ENCODE data around the gene ISM1. TPM values are rescaled to one million over a fixed set of nuclear protein-coding genes. Genes with fewer than 3 reads are reported as not detected.

The ISM1 gene
- total RNA-seq, 2 donors from 2014 or later = 25.8 to 42.7 TPM

DNA sequence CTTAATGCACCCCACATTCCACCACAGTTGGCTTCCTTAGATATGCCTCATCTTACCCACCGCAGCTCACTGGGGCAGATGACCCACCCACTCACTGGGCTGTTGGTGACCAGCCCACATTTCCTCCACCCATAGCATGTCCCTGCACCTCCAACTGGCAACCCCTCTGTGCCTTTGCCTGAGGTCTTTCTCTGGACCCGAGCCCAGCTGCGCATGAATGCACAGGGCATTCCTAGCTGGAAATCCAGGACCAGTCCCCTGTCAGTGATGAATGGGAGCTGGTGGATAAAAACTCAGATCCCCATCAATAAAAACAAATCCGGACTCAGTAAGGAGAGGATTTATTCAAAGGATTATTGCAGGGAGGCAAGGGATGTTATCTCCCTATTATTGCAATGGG is 75.0 kb downstream of the ISM1 start:
- intact Hi-C loops (cut with DNase I) = loop anchor here in 1 of 2 donors (10.0 kb wide), 1 partner anchor 1621 kb away; no protein-coding TSS in a partner anchor
- DNase-seq (ENCODE audit: low spot score) = no peak

DNA sequence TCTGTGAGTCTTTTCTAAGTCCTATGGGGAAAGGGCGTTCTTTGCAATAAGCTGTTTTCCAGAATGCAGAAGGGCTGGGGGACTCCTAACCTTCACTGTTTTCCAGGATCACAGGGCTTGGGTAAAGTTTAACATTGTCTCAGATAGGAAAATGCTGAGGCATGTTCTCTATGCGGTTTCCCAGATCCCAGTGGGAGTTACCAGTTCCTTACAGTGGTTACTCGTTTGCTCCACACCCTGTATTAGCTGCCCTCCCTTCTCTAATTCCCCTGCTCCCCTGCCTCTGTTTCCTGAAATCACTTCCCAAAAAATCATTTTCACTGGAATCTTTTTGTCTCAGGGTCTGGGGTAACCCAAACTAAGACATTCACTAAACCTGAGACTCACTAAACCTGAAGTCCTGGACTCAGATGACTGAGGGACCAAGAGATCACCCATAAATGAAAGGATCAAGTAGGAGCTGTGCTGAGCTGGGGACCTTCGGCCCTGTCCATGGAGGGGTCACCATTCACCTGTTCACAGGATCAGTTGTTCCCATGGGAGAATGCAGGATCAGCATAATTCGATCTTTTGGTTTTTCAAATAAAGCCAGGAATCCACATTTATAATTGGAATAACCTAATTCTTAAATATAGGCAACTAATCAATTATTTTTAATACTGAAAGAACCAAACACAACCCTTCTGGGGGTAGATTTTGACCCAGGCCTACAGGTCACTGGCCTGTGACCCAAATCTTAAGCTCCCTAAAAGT is 76.2 kb downstream of the ISM1 start:
- intact Hi-C loops (cut with DNase I) = loop anchor here in 1 of 2 donors (10.0 kb wide), 1 partner anchor 1623 kb away; no protein-coding TSS in a partner anchor
- DNase-seq (ENCODE audit: low spot score) = no peak

DNA sequence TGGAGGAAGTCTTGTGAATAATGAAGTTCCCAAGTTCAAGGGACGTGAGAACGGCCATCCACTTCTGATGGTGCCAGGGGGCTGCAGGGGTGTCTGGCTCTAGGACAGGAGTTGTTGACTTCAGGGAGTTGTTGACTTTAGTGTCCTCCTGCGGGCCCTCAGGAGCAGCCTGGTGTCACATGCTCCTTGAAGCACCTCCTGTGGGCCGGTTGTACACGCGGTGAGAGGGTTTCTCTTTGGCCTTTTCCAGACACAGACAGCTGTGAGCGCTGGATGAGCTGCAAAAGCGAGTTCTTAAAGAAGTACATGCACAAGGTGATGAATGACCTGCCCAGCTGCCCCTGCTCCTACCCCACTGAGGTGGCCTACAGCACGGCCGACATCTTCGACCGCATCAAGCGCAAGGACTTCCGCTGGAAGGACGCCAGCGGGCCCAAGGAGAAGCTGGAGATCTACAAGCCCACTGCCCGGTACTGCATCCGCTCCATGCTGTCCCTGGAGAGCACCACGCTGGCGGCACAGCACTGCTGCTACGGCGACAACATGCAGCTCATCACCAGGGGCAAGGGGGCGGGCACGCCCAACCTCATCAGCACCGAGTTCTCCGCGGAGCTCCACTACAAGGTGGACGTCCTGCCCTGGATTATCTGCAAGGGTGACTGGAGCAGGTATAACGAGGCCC is 77.8 kb downstream of the ISM1 start:
- DNase-seq (ENCODE audit: low spot score) = no peak
- intact Hi-C loops (cut with DNase I) = loop anchor here in 1 of 2 donors (10.0 kb wide), 1 partner anchor 1624 kb away; no protein-coding TSS in a partner anchor

DNA sequence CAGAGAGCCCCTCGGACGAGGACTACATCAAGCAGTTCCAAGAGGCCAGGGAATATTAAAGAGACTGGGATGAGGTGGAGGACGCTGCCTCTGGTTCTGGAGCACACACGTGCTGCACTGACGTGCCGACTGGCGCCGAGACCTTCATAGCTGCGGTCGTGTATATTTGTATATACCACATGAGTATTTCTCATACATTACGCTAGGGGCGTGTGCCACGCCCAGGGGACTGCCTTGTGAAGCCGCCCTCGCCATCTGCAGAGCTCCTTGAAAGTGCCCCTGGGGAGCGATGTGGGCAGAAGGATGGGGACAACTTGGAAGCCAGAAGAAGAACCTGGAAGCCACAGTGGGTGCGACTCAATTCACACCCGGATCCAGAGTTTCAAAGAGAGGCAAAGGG is 78.3 kb downstream of the ISM1 start:
- intact Hi-C loops (cut with DNase I) = loop anchor here in 1 of 2 donors (10.0 kb wide), 1 partner anchor 1625 kb away; no protein-coding TSS in a partner anchor

DNA sequence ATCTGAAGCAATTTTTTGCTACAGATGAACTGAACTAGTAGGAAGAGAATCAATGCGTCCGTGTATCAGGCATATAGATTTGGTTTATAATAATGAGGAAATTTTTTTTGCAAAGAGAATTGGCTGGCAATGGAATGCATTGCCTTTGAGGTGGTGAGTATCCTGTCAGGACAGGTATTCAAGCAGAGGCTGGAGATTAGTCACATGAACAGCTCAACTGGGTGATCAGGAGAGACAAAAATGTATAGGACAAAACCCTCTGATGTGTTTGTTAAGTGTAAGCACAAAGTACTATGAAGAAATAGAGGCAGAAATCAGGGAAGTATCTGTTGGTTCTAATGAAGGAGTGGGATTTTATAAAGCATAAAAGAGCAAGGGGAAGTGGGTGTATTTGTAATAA is 80.5 kb downstream of the ISM1 start:
- no peak for DNase-seq (ENCODE audit: low spot score)
- intact Hi-C loops (cut with DNase I) = no loop called here

More for the DNA sequence above, 78.3 kb downstream of the ISM1 start:
- DNase-seq (ENCODE audit: low spot score) = no peak

DNA sequence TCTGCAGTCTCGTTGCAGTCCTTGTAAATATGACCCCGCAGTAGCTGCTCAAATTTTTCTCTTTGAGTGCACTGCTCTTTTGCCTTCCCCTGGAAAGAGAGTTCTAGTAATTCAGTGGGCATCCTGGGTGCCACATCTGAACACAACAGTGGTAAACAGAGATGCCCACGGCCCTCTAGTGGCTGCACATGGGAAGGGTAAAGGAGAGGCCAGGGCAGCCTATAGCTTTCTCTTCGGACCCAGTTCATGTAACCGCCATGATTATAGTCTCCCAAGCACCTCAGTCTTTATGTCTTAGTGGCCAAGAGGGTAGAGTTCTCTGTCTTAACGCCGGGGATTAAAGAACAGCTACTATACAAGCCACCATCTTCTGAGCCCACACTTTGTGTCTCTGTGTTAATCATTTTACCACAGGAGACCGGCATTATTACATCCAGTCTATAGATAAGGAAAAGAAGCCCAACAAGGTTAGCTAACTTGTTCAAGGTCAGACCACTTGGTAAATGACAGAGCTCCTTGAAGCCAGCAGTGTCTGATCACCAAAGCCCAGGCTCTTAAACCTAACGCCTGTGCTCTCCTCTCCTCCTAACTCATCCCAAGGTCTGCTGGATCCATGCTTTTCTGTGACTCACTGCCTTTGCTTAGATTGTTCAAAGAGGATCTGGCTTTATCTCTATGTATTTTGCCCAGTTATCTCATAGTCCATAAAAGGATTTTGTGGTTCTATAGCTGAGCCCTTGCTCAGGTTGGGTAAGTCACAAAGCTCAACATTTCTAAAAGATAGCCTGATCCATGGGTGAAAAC is 81.8 kb downstream of the ISM1 start:
- DNase-seq (ENCODE audit: low spot score) = no peak
- intact Hi-C loops (cut with DNase I) = no loop called here

DNA sequence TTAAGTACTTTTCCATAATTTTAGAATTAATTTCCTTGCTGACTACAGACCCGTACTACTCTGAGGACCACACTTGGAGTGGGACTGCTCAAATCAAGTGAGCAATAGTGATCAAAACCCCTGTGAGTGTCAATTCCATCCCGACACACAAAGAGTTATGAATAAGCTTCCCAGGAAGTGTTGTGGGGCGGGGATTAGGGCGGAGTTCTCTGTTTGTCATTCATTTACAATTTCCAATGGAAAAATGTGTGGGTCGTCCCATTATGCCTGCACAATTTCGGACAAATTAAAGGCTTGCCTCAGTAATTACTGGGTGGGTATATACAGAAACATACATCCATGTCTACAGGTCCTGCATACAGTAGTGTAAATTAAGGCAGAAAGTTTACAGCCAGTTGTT is 84.2 kb downstream of the ISM1 start:
- intact Hi-C loops (cut with DNase I) = no loop called here
- DNase-seq (ENCODE audit: low spot score) = no peak

DNA sequence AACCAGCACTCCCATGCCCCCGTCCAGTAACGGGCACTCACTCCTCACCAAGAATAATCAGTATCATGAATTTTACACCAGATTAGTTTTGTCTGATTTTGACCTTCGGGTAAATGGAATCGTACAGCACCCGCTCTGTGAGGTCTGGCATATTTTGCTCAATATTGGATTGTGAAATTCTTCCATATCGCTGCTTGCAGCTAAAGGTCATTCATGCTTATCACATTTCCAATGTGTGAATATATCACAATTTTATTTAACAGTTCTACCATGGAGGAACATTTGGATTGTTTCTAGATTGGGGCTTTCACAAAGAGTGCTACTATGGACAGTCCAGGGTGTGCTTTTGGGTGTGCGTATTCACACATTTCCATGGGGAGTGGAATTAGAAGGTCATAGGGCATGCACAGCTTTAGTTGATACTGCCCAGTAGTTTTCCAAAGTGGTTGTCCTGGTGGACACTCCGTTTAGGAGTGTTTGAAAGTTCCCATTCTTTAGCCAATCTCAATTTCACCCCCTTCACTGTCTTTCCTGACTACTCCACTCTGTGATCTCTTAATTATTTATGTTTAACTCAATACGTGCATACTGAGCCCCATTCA is 86.6 kb downstream of the ISM1 start:
- intact Hi-C loops (cut with DNase I) = no loop called here
- no peak for DNase-seq (ENCODE audit: low spot score)

DNA sequence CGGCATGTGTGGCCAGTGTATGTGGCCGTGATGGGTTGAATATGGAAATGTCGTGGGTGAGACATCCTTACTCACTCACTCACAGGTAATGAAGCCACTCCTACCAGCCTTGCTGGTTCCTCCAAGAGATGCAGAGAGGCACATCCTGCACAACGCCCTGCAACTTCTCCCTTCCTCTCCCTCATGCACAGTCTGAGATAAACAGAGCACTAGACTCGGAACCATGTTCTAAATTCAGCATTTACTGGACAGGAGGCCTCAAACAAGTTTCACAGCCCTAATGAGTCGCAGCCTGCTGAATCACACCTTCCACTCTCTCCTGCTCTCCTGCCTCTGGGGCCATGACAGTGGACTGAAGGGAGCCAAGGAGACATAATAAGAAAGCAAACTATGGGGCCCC is 91.2 kb downstream of the ISM1 start:
- intact Hi-C loops (cut with DNase I) = no loop called here
- no peak for DNase-seq (ENCODE audit: low spot score)

DNA sequence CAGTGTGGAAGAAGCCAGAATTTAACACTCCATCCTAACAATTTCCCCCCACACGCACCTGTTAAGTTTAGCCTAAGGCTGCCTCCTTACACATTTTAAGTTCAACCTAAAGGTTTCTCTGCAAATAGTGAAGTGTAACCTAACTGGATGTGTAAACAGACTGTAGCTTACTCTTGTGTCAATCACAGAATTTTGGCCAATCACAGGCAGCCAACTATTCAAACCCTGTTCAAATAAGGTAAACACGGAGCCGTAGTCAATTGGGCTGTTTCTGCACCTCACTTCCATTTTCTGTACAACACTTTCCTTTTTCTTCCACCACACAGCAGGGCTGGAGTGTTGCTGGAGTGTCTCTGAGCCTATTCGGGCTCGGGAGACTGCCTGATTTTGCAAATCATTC is 92.1 kb downstream of the ISM1 start:
- DNase-seq (ENCODE audit: low spot score) = no peak
- intact Hi-C loops (cut with DNase I) = no loop called here

DNA sequence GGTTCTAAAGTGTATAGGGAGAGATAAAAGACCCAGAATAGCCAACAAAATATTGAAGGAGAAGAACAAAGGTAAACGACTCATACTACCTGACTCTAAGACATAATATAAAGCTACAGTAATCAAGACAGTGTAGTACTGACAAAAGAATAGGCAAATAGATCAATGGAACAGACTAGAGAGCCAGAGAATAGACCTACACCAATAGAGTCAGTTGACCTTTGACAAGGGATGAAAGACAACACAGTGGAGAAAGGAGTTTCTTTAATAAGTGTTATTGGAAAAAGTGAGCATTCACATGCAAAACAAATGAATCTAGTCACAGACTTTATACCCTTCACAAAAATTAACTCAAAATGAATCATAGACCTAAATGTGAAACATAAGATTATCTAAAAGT is 96.4 kb downstream of the ISM1 start:
- DNase-seq (ENCODE audit: low spot score) = no peak
- intact Hi-C loops (cut with DNase I) = no loop called here

DNA sequence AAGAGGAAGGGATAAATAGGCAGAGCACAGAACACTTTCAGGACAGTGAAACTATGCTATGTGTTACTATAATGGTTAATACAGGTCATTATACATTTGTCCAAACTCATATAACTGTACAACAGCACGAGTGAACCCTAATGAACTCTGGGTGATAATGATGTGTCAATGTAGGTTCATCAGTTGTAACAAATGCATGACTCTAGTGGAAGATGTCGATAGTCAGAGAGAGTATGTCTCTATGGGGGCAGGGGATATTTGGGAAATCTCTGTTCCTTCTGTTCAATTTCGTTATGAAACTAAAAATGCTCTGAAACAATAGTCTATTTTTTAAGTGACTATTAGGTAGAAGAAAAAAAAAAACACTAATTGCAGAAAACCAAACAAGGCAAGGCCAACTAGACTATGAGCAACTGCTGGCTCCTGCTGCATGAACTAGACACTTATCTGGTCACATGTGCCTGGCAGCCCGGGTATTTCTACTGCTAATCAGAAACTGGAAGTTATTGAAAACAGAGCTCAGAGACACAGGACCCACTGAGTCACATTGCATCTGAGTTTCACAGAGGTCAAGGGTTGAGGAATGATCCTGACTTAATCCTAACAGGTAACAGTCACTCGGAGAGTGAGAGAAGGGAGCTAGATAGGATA is 97.9 kb downstream of the ISM1 start:
- intact Hi-C loops (cut with DNase I) = no loop called here

DNA sequence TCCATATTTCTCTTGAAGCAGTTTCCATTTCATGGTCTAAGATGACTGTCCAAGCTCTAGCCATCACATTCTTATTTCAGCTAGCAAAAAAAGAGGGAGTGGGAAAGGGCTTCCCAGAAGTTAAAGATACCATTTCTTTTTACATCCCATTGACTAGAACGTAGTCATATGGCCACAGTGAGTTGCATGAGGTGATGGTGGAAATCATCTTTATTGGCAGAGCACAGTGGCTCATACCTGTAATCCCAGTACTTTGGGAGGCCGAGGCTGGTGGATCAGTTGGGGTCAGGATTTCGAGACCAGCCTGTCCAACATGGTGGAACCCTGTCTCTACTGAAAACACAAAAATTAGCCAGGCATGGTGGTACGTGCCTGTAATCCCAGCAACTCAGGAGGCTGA is 99.6 kb downstream of the ISM1 start:
- no peak for DNase-seq (ENCODE audit: low spot score)
- intact Hi-C loops (cut with DNase I) = no loop called here

More for the DNA sequence above, 97.9 kb downstream of the ISM1 start:
- DNase-seq (ENCODE audit: low spot score) = no peak

DNA sequence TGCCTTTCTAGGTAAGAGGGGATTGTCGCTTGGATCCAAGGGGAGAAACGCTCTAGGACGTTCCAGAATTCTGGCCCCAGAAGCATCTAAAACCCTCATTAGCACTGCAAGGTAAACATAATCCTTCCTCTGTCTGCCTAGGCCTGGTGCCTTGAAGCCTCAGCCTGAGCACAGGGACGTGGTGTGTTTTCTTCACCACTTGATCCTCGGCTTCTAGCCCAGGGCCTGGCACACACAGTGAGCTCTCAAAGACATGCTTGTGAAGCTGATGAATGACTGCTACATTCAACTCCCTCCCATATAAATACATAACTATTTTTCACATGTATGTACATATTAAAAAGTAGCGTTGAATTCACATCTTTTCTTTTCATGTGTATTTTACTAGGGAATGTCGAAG is 100.3 kb downstream of the ISM1 start:
- intact Hi-C loops (cut with DNase I) = no loop called here
- DNase-seq (ENCODE audit: low spot score) = no peak

DNA sequence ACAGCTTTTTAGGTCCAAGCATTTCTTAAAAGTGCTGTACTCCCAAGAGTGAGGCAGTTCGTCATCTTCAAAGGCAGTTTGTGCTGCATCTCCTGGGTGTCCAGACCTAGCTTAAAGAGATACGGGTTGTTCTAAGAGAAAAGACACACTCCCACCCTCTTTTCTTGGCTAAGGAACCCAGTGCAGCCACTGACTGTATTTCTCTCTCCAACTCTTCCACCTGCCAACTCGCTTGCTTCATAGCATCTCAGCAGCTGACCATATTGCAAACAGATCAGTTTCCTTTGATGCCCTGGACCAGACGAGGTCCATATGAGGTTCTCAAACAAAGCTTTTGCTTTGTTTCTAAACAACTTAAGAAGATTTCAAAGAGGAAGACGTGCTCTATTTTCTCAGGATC is 101.1 kb downstream of the ISM1 start:
- intact Hi-C loops (cut with DNase I) = no loop called here
- no peak for DNase-seq (ENCODE audit: low spot score)

DNA sequence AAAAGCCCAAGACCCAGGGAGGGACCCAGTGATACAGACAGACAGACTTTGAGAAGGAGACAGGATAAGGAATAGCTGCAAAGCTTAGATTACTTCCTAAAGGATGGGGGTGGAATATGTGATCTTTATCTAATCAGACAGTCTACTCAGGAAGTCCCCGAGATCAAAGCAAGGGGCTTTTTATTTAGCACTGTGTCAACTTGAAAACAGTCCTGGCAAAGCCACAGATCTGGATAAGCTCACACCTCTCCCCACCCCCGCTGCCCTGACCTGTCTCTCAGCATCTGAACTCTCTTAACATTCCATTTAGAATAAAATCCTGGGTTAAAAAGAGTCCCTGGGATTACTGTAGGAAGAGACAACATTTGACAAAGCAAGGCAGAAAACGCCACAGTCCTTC is 101.5 kb downstream of the ISM1 start:
- intact Hi-C loops (cut with DNase I) = no loop called here
- DNase-seq (ENCODE audit: low spot score) = no peak

DNA sequence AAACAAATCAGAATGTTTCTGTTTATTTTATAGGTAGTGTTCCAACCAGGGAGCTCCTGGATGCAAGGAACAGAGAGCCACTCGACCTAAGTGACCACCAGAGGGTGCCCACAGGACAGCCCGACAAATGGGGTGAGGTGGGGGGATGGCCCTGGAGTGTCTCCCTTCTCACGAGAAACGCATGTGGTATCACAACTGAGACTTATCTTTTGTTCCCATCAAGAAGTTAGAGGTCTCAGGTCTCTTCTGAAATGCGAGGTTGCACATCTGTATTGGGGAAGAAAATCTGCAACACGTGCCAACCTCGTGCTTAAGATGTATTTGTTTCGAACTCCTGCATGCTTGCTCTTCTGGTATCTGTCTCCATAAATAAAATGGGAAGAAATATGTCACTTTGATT is 104.0 kb downstream of the ISM1 start:
- intact Hi-C loops (cut with DNase I) = no loop called here
- DNase-seq (ENCODE audit: low spot score) = no peak

DNA sequence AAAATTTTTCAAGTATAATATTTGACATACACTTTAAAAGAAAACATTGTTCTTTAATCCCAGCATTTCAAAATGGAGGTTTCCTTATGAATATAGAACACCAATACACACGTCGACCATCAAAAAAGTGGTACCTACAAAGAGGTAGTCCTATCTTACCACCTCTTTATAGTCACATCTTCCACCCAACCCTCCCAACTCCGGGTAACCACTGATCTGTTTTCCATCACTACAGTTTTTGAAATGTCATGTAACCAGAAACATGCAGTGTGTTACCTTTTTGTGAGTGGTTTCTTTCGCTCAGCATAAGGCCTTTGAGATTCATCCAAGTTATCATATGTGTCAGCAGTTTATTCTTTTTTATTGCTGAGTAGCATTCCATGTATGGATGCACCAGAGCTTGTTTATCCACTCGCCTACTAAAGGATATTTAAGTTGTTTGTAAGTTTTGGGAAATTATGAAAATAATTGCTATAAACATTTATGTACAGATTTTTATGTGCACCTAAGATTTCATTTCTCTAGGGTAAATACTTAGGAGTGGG is 104.8 kb downstream of the ISM1 start:
- DNase-seq (ENCODE audit: low spot score) = no peak
- intact Hi-C loops (cut with DNase I) = no loop called here

DNA sequence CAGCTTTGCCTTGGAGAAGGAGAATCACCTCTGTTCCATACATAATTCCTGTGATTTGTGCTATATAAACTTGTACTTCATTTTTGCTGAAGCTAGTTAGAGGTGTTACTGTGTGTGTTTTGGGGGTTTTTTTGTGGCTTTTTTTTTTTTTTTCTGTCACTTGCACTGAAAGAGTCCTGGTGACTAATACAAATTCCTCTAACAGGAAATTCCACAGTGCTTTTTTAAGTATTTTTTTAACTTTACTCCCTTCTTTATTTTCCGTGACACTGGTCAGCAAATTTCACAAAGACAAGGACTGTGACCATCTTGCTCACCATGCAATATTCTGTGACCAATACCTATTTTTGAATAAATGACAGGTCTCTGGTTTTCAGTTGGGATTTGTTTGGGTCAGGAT is 110.5 kb downstream of the ISM1 start:
- intact Hi-C loops (cut with DNase I) = loop anchor here in 1 of 2 donors (10.0 kb wide), 1 partner anchor 1663 kb away; no protein-coding TSS in a partner anchor
- DNase-seq (ENCODE audit: low spot score) = no peak

Measured in posterior vena cava (tissue), 2 donors.